Measurements from ENCODE around the gene COL19A1.

GRCh38 chr6:69847492-69847788, 18.9 kb upstream of the COL19A1 start:
- TF ChIP-seq CTCF (optimal IDR thresholded peaks at IDR 0.05 in 1 of 3, IDR thresholded peaks at IDR 0.05 in 1 of 3, conservative IDR thresholded peaks at IDR 0.05 in 1 of 3; ENCODE audit: extremely low read depth in 1 of 3, insufficient read depth in 2 of 3, low read length in 3 of 3) (no peak), EZH2 (IDR thresholded peaks at IDR 0.05; ENCODE audit: low read length) (no peak)

Measured in keratinocyte (primary cell).